GM20431 (cell line): ENCODE results near the gene TRIP10.
"Not testable (repeated sequence)": the region's sequence is repeated elsewhere in the genome, so short reads cannot be mapped to it uniquely, and the experiment has no call there.

Experiments used
- in situ Hi-C: fragments of 300-500 bp; cut with MseI, MboI; formaldehyde crosslinking; loops from one replicate; pipeline ENCODE4 v1.15.0; 2020; ENCODE audit warnings: low sequenced_read_pairs; ENCODE audit not compliant: unreplicated experiment

The TRIP10 gene

GRCh38 chr19:6779206-6779605 is 39.7 kb downstream of the TRIP10 start:
- in situ Hi-C loops = no loop called here

DNA sequence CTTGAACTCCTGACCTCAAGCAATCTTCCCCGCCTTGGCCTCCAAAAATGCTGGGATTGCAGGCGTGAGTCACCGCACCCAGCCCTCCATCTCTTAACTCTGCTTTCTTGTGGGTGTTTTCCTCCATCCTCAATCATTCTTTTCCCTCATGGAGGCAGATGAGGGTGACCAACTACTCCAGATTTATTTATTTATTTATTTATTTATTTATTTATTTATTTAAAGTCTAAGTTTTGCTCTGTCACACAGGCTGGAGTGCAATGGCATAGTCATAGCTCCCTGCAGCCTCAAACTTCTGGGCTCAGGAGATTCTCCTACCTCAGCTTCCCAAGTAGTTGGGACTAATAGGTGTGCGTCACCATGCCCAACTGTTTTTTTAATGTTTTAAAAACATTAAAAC is 47.9 kb downstream of the TRIP10 start:
- in situ Hi-C loops = no loop called here

- in situ Hi-C loops = no loop called here
Observed at GRCh38 chr19:6788896-6789295, 49.4 kb downstream of the TRIP10 start.

DNA sequence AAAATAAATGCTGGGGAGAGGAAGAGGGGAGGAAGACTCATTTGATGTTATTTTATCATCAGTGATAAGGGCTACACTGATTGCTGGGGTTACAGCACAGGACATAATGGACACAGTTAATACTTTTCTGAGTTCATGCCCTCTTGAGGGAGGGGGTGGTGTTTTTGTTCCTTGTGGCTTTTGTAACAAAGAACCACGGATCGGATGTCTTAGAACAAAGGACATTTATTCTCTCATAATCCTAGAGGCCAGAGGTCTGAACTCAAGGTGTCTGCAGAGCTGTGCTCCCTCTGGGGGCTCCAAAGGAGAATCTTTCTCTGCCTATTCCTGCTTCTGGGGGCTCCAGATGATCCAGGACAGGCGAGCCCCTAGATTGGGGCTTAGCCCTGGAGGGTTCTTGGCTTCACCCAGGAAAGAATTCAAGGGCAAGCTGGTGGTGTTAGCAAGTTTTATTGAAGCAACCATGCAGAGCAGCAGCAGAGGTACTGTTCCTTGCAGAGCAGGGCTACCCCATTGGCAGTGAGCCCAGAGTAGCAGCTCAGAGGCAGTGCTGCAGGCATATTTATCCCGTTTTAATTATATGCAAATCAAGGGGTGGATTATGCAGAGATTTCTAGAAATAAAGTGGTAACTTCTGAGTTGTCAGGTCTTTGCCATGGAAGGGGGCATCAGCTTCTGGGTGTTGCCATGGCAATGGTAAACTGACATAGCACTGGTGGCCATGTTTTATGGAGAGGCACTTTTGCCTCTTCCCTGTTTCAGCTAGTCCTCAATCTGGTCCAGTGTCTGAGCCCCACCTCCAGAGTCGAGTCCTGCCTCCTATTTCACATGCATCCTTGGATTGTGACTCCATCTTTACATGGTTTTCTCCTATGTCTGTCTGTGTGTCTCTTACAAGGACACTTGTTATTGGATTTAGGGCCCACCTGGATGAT is 51.0 kb downstream of the TRIP10 start:
- in situ Hi-C loops = no loop called here

DNA sequence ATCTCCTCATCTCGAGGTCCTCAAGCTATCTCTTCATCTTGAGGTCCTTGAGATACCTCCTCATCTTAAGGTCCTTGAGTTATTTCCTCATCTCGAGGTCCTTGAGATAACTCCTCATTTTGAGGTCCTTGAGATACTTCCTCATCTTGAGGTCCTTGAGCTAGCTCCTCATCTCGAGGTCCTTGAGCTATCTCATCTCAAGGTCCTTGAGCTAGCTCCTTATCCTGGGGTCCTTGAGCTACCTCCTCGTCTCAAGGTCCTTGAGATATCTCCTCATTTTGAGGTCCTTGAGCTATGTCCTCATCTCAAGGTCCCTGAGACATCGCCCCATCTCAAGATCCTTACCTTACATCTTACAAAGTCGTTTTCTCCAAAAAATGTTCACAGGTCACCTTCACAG is 51.8 kb downstream of the TRIP10 start:
- in situ Hi-C loops = no loop called here

DNA sequence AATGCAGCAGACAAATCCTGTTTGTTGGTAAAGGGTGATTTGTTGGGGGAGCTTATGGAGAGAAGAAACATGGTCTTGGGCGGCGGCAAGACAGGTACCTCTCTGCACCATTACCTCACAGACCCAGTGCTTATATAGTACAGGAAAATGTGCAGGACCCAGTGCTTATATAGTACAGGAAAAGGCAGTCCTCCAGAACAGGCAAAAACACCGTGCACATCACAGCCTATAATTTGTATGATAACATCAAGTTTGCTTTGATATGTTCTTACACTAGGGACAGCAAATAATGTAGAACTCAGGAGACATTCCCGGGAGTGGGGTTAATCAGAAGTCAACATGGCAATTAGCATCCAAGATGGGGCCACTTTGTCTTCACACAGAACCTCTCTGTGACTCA is 53.9 kb downstream of the TRIP10 start:
- in situ Hi-C loops = no loop called here

DNA sequence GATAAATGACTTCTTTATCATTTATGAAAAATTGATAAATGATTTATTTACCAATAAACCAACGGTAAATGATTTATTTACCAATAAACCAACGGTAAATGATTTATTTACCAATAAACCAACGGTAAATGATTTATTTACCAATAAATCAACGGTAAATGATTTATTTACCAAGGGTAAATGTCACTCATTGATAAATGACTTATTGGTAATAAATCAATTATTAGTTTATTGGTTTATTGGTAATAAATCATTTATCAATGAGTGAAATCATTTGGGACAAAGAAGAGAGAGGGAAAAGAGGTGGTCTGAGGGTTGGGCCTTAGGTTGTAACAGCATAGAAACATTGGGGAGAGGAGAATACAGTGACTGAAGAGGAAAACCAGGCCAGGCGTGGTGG is 54.5 kb downstream of the TRIP10 start:
- in situ Hi-C loops = no loop called here

- in situ Hi-C loops = no loop called here
Observed at GRCh38 chr19:6794686-6795431, 55.4 kb downstream of the TRIP10 start.

- in situ Hi-C loops = no loop called here
Observed at GRCh38 chr19:6796278-6796677, 56.8 kb downstream of the TRIP10 start.

DNA sequence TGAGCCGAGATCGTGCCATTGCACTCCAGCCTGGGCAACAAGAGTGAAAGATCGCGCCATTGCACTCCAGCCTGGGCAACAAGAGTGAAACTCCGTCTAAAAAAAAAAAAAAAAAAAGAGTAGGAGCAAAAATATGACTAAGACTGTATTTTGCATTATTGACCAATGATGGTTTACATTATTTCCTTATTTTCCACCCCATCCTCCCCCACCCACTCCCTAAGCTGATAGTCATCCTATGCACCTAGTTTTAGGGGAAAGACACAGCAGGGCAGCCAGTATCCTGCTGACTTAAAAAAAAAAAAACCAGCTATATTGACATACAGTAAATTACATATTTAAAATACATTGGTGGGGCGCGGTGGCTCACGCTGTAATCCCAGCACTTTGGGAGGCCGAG is 58.2 kb downstream of the TRIP10 start:
- in situ Hi-C loops = no loop called here

GRCh38 chr19:6800160-6800790 is 60.8 kb downstream of the TRIP10 start:
- in situ Hi-C loops = not testable (repeated sequence)

DNA sequence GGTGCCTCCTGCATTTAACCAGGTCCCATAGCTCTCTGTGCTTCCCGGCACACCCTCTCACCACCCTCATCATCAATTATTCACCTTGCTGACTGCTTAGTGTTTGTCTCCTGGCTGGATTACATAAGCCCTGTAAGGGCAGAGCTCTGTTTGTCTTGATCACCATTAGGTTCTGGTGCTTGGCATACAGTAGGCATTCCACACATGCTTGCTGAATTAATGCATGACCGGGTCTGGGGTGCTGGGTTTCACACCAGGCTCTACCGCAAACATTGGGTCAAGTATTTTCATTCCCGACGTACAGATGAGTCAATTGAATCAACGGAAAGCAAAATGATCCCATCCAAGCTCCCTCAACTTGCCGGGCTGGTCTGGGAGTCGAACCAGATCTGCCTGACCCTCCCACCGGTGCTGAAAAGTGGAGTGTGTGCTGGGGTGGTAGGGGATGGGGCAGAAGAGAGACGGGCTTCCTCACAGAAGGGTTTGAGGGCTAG is 61.6 kb downstream of the TRIP10 start:
- in situ Hi-C loops = no loop called here
